ENCODE results near the gene FNBP1.

The FNBP1 gene

GRCh38 chr9:129907201-129907600 is 135.8 kb downstream of the FNBP1 start:
- no peak for TF ChIP-seq SUZ12 (IDR thresholded peaks at IDR 0.05)
- no peak for TF ChIP-seq FOXK2 (IDR thresholded peaks at IDR 0.05)
- no peak for TF ChIP-seq SP1 (IDR thresholded peaks at IDR 0.05)
- no peak for TF ChIP-seq ARNT (IDR thresholded peaks at IDR 0.05)
- no peak for TF ChIP-seq TARDBP (IDR thresholded peaks at IDR 0.05)
- TF ChIP-seq ELF4 (IDR thresholded peaks at IDR 0.05): no peak
- TF ChIP-seq LEF1 (IDR thresholded peaks at IDR 0.05; ENCODE audit: borderline replicate concordance): no peak
- no peak for TF ChIP-seq FOXM1 (IDR thresholded peaks at IDR 0.05; ENCODE audit: borderline replicate concordance)
- no peak for TF ChIP-seq FOXA1 (IDR thresholded peaks at IDR 0.05)
- no peak for TF ChIP-seq L3MBTL2 (conservative IDR thresholded peaks at IDR 0.05)
- TF ChIP-seq ZNF384 (IDR thresholded peaks at IDR 0.05): no peak
- no peak for TF ChIP-seq PKNOX1 (IDR thresholded peaks at IDR 0.05)
- TF ChIP-seq NFRKB (IDR thresholded peaks at IDR 0.05): no peak
- no peak for TF ChIP-seq HDGF (IDR thresholded peaks at IDR 0.05; ENCODE audit: borderline replicate concordance)
- TF ChIP-seq CTBP1 (IDR thresholded peaks at IDR 0.05; ENCODE audit: borderline replicate concordance): no peak
- TF ChIP-seq BHLHE40 (IDR thresholded peaks at IDR 0.05; ENCODE audit: borderline replicate concordance): no peak
- CTCF ChIA-PET: no interaction called here
- POLR2A ChIA-PET: no interaction called here
- DNase-seq (ENCODE audit: extremely low spot score): no peak

- TF ChIP-seq CTBP1 (IDR thresholded peaks at IDR 0.05; ENCODE audit: borderline replicate concordance): no peak
- TF ChIP-seq ARNT (IDR thresholded peaks at IDR 0.05): no peak
- no peak for TF ChIP-seq ZNF384 (IDR thresholded peaks at IDR 0.05)
- TF ChIP-seq SP1 (IDR thresholded peaks at IDR 0.05): no peak
- TF ChIP-seq LEF1 (IDR thresholded peaks at IDR 0.05; ENCODE audit: borderline replicate concordance): no peak
- no peak for TF ChIP-seq TARDBP (IDR thresholded peaks at IDR 0.05)
- TF ChIP-seq L3MBTL2 (conservative IDR thresholded peaks at IDR 0.05): no peak
- no peak for TF ChIP-seq PKNOX1 (IDR thresholded peaks at IDR 0.05)
- TF ChIP-seq HDGF (IDR thresholded peaks at IDR 0.05; ENCODE audit: borderline replicate concordance): no peak
- TF ChIP-seq SUZ12 (IDR thresholded peaks at IDR 0.05): no peak
- TF ChIP-seq FOXM1 (IDR thresholded peaks at IDR 0.05; ENCODE audit: borderline replicate concordance): no peak
- TF ChIP-seq BHLHE40 (IDR thresholded peaks at IDR 0.05; ENCODE audit: borderline replicate concordance): no peak
- TF ChIP-seq NFRKB (IDR thresholded peaks at IDR 0.05): no peak
- no peak for TF ChIP-seq FOXA1 (IDR thresholded peaks at IDR 0.05)
- POLR2A ChIA-PET: no interaction called here
- DNase-seq (ENCODE audit: extremely low spot score): no peak
- CTCF ChIA-PET: no interaction called here
Observed at GRCh38 chr9:129906298-129906697, 136.7 kb downstream of the FNBP1 start.

- POLR2A ChIA-PET: no interaction called here
- no peak for DNase-seq (ENCODE audit: extremely low spot score)
Observed at GRCh38 chr9:129904734-129905133, 138.3 kb downstream of the FNBP1 start.

GRCh38 chr9:129902740-129903134 is 140.3 kb downstream of the FNBP1 start:
- TF ChIP-seq HDGF (IDR thresholded peaks at IDR 0.05; ENCODE audit: borderline replicate concordance) (no peak), FOXM1 (IDR thresholded peaks at IDR 0.05; ENCODE audit: borderline replicate concordance) (no peak), PKNOX1 (IDR thresholded peaks at IDR 0.05) (no peak), ZNF384 (IDR thresholded peaks at IDR 0.05) (no peak), TARDBP (IDR thresholded peaks at IDR 0.05) (no peak), CTBP1 (IDR thresholded peaks at IDR 0.05; ENCODE audit: borderline replicate concordance) (no peak), ELF4 (IDR thresholded peaks at IDR 0.05) (no peak), FOXK2 (IDR thresholded peaks at IDR 0.05) (no peak), NFRKB (IDR thresholded peaks at IDR 0.05) (no peak)
- no peak for DNase-seq (ENCODE audit: extremely low spot score)
- ChIA-PET CTCF (no interaction called here), POLR2A (no interaction called here)

More at GRCh38 chr9:129904734-129905133, 138.3 kb downstream of the FNBP1 start:
- TF ChIP-seq TARDBP (IDR thresholded peaks at IDR 0.05) (no peak), CTBP1 (IDR thresholded peaks at IDR 0.05; ENCODE audit: borderline replicate concordance) (no peak)
- CTCF ChIA-PET: no interaction called here

- no peak for TF ChIP-seq FOXM1 (IDR thresholded peaks at IDR 0.05; ENCODE audit: borderline replicate concordance)
- no peak for TF ChIP-seq FOXA1 (IDR thresholded peaks at IDR 0.05)
- no peak for TF ChIP-seq ZNF384 (IDR thresholded peaks at IDR 0.05)
- TF ChIP-seq TARDBP (IDR thresholded peaks at IDR 0.05): no peak
- no peak for TF ChIP-seq L3MBTL2 (conservative IDR thresholded peaks at IDR 0.05)
- TF ChIP-seq NFRKB (IDR thresholded peaks at IDR 0.05): no peak
- no peak for TF ChIP-seq ELF4 (IDR thresholded peaks at IDR 0.05)
- no peak for TF ChIP-seq LEF1 (IDR thresholded peaks at IDR 0.05; ENCODE audit: borderline replicate concordance)
- no peak for TF ChIP-seq CTBP1 (IDR thresholded peaks at IDR 0.05; ENCODE audit: borderline replicate concordance)
- TF ChIP-seq HDGF (IDR thresholded peaks at IDR 0.05; ENCODE audit: borderline replicate concordance): no peak
- TF ChIP-seq PKNOX1 (IDR thresholded peaks at IDR 0.05): no peak
- TF ChIP-seq ARNT (IDR thresholded peaks at IDR 0.05): no peak
- TF ChIP-seq FOXK2 (IDR thresholded peaks at IDR 0.05): no peak
- TF ChIP-seq SP1 (IDR thresholded peaks at IDR 0.05): no peak
- no peak for TF ChIP-seq BHLHE40 (IDR thresholded peaks at IDR 0.05; ENCODE audit: borderline replicate concordance)
- ChIA-PET CTCF (no interaction called here), POLR2A (no interaction called here)
- no peak for DNase-seq (ENCODE audit: extremely low spot score)
Observed at GRCh38 chr9:129901993-129902739, 140.8 kb downstream of the FNBP1 start.
